Epithelial cell of esophagus (primary cell): Measurements from ENCODE around the gene CA10.

ENCODE experiments used
- DNase-seq: peaks from one replicate; pipeline ENCODE4 v3.0.0; 2010; ENCODE audit warnings: low read depth
- H3K4me3 ChIP-seq: 2 replicates; pipeline ENCODE4 v1.5.1; 2011; ENCODE audit warnings: mild to moderate bottlenecking, low read length, control low read depth
- TF ChIP-seq, protein P1 (sequence below): IDR thresholded peaks from 2 replicates; pipeline ENCODE4 v1.5.1; 2011; ENCODE audit warnings: low read depth, mild to moderate bottlenecking, low read length, control low read depth, inconsistent platforms; ENCODE audit not compliant: insufficient read depth; ENCODE audit errors: missing control alignments

Gene CA10

GRCh38 chr17:51813140-51813783, 345.3 kb downstream of the CA10 start:
- no peak overlapping the region for H3K4me3 ChIP-seq
- TF ChIP-seq, protein P1, sequence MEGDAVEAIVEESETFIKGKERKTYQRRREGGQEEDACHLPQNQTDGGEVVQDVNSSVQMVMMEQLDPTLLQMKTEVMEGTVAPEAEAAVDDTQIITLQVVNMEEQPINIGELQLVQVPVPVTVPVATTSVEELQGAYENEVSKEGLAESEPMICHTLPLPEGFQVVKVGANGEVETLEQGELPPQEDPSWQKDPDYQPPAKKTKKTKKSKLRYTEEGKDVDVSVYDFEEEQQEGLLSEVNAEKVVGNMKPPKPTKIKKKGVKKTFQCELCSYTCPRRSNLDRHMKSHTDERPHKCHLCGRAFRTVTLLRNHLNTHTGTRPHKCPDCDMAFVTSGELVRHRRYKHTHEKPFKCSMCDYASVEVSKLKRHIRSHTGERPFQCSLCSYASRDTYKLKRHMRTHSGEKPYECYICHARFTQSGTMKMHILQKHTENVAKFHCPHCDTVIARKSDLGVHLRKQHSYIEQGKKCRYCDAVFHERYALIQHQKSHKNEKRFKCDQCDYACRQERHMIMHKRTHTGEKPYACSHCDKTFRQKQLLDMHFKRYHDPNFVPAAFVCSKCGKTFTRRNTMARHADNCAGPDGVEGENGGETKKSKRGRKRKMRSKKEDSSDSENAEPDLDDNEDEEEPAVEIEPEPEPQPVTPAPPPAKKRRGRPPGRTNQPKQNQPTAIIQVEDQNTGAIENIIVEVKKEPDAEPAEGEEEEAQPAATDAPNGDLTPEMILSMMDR, result no peak
- no peak for DNase-seq

- DNase-seq, result no peak
- TF ChIP-seq, protein P1, result no peak
These were observed 351.1 kb downstream of the CA10 start for GRCh38 chr17:51807460-51807859.

DNA sequence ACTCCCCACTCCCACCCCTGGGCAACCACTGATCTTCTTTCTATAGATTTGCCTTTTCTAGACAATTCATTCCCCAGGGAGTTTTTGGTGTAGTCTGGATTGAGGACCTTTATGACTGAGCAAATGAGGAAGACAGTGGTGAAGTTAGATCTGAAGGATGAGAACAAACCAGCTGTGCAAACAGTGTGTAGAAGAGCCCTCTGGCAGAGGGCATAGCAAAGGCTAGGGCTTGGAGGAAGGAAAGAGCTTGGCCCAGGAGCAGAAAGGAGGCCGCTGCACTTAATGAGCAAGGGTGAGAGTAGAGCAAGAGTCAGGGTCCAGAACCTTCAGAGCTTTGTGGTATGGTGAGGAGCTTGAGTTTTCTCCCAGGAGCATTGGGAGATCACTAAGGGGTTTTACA, 352.7 kb downstream of the CA10 start:
- no peak overlapping the region for H3K4me3 ChIP-seq
- TF ChIP-seq, protein P1, result no peak
- no peak for DNase-seq

More at GRCh38 chr17:51807460-51807859, 351.1 kb downstream of the CA10 start:
- no peak overlapping the region for H3K4me3 ChIP-seq

DNA sequence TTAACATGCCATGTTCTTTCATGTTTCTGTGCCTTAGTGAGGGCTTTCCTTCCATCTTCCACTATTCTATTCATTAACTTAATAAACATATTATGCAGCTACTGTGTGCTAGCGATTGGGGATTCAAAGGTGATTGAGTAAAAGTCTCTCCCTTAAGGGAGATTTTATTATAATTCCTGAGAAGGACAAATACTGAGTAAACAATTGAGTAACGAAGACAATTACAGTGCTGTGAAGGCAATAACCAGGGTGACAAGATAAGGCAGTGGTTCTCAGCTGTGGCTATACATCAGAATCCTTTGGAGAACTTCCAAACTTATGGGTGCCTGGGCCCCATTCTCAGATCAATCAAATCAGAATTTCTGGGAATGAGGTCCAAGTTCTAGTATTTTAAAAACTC, 353.3 kb downstream of the CA10 start:
- no peak overlapping the region for H3K4me3 ChIP-seq
- TF ChIP-seq, protein P1, result no peak
- no peak for DNase-seq

DNA sequence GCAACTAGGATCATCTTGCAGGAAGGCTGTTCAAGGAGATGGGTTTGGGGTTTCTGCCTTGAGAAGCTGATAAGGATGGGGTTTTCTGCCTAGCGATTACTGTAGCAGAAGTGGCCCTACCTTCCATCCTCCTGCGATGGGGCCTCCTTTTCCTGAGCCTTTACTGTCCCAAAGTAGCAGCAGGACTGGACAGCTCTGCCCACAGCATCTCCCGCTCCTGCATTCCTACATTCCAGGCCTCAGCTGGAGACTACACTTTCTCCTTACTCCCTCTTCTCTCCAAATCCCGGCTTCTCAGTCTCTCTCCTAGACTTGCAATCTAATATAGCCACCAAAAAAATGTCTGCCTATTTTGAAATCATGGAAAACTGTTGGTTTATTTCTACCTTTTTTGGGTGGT, 355.4 kb downstream of the CA10 start:
- H3K4me3 ChIP-seq, result no peak overlapping the region
- TF ChIP-seq, protein P1, result no peak
- DNase-seq, result no peak

GRCh38 chr17:51802544-51802943, 356.0 kb downstream of the CA10 start:
- TF ChIP-seq, protein P1, result no peak
- no peak for DNase-seq
- no peak overlapping the region for H3K4me3 ChIP-seq

GRCh38 chr17:51801626-51802025, 356.9 kb downstream of the CA10 start:
- TF ChIP-seq, protein P1, result no peak
- DNase-seq, result no peak
- H3K4me3 ChIP-seq, result no peak overlapping the region
